HL-60 (cell line): ENCODE data around the gene UVSSA.

Experiments used
- GABPA ChIP-seq: IDR thresholded peaks from 2 replicates; pipeline ENCODE4 v1.6.1; 2012; ENCODE audit warnings: low read depth
- POLR2AphosphoS5 ChIP-seq: IDR thresholded peaks from 2 replicates; pipeline ENCODE4 v1.6.1; 2012; ENCODE audit warnings: low read depth
- REST ChIP-seq: IDR thresholded peaks from 2 replicates; pipeline ENCODE4 v1.6.1; 2012; ENCODE audit warnings: low read depth; ENCODE audit not compliant: insufficient replicate concordance
- SPI1 ChIP-seq: IDR thresholded peaks from 2 replicates; pipeline ENCODE4 v1.6.1; 2012; ENCODE audit warnings: low read depth, mild to moderate bottlenecking, borderline replicate concordance
- TF ChIP-seq, protein P1 (sequence below): IDR thresholded peaks from one replicate; pipeline ENCODE4 v1.5.1; 2011; ENCODE audit warnings: low read length, control low read depth, inconsistent platforms; ENCODE audit not compliant: insufficient read depth

- TF ChIP-seq, protein P1, sequence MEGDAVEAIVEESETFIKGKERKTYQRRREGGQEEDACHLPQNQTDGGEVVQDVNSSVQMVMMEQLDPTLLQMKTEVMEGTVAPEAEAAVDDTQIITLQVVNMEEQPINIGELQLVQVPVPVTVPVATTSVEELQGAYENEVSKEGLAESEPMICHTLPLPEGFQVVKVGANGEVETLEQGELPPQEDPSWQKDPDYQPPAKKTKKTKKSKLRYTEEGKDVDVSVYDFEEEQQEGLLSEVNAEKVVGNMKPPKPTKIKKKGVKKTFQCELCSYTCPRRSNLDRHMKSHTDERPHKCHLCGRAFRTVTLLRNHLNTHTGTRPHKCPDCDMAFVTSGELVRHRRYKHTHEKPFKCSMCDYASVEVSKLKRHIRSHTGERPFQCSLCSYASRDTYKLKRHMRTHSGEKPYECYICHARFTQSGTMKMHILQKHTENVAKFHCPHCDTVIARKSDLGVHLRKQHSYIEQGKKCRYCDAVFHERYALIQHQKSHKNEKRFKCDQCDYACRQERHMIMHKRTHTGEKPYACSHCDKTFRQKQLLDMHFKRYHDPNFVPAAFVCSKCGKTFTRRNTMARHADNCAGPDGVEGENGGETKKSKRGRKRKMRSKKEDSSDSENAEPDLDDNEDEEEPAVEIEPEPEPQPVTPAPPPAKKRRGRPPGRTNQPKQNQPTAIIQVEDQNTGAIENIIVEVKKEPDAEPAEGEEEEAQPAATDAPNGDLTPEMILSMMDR: no peak
- no peak for TF ChIP-seq REST
- no peak for TF ChIP-seq GABPA
- no peak for TF ChIP-seq POLR2AphosphoS5
- TF ChIP-seq SPI1: no peak
Observed at GRCh38 chr4:1361431-1361830, 14.4 kb downstream of the UVSSA start.
